HS-27A (cell line): ENCODE results near the gene TLL2.

Experiments used
- DNase-seq: peaks from one replicate; pipeline ENCODE4 v3.0.0-alpha.2; 2012; ENCODE audit warnings: low read depth, missing footprints

The TLL2 gene

DNA sequence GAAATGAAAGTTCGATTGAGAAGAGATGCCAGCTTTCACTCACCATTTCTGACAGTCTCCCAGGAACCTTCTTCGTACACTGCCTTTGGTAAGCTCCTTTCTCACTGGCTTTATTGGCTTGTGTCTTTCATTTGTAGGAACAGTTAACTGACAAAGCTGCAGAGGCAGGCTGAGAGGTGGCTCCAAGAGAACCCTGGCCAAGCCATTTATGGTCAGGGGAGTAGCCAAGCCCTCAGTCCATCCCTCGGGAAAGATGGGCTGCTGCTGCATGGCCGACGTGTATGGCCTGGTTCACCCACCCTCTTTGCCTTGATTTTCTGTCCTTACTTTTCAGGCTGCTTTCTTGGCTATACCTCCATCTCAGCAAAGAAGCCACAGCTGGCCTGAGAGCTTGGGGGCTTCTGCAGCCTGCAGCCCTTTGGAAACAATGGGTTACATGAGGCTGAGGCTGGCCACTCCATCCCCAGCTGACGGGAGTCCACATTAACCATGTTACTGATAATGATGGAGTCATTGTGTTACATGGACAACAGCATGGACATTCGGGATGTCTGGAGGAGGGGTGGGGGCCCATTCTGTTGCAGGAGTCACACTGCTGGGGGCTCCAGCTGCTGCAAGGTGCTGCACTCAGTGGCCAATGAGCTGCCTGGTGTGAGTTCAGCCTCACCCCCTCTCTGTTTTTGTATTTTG, 154.7 kb downstream of the TLL2 start, which contains the start of gene OPALIN:
OPALIN (minus strand) TSS at position 152 of the 690 bp plus-strand sequence; CDS start at position 46, 106 bp downstream.
- DNase-seq, result no peak

DNA sequence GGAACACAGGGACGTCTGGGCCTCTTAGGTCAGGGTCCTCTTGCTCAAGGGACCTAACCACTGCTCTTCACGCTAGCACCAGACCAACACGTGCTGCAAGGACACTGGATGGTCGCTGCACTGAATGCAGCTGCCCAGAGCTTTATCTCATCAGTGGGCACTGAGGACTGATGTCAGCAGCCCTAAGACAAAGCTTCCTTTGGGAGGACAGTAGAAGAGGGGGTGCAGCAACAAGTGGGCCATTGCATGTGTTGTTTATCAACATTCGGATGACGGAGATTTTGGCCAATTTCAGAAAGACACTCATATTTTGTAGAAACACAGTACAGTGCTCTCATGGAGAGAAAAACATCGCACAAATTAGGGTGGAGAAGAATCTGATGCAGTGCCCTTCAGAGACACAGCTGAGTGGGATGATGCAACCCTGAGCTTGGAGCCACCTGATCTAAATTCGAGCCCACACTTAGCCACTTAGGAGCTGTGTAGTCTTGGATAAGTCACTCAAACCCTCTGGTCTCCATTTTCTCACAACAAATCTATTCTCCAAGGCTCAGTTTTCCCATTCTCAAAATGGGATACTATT, 156.6 kb downstream of the TLL2 start:
- no peak for DNase-seq

DNA sequence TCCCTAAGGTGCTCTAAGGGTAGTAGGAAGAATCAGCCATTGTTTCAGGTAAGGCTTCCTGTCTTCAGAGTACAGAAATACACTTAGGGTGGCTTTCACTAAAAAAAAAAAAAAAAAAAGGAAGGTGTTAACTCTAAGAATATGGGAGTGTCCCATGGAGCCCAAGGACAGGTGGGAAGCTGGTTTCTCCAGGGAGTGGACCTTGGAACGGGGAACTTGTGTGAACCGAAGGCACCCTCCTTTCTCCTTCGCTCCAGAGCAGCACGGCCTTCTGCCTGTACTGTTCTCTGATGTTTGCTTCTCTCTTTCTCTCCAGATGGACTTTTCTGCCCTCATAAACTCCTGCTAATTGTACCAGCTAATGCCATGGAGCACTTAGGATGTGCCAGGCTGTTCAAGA, 161.1 kb downstream of the TLL2 start:
- no peak for DNase-seq

DNA sequence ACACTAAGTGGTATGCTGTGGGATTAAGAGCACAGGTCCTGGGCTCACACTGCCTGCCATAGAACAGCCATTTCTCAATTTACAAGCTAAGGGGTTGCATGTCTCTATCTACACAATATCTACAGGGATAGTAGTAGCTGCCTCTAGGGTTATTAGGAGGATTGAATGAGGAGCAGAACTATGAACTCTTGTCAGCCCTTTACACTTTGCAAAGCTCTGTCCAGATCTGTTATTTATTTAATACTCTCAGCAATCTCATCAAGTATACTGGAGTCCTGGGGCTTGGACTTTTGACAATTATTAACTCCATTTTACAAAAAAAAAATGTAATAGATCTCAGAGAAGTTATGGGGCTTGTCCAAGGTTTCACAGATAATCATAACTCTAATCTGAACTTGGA, 161.7 kb downstream of the TLL2 start:
- no peak for DNase-seq

DNA sequence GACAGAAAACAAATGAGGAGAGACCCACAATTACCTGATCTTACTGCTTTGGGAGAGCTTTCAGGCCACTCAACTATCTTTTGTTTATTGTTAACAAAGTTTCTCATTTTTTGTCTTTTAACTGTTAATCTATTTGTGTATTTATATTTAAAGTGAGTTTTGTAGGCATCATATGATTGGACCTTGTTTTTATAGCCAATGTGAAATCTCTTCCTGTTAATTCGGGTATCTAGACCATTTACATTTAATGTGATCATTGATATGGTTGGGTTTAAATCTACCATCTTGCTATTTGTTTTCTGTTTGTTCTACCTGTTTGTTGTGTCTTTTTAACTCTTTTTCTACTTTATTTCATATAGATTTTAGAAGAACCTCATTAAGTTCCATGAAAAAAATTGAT, 167.4 kb downstream of the TLL2 start:
- DNase-seq, result no peak

DNA sequence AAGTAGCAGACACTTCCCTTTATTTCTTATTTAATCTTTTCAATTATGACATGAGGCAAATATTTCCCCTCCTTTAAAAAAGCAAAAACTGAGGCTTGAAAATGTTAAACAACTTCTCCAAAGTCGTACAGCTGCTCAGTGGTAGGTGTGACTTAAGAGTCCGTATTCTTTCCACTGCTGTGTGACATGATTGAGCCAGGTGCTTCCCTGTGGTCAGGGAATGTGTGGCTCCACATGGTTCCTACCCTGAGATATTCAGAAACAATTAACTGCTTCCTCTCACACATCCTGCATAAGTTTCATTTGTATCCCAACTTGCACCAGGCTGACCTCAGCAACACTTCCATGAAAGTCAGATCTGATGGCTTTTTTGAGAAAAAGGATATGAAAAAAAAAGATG, 168.5 kb downstream of the TLL2 start:
- DNase-seq, result no peak

DNA sequence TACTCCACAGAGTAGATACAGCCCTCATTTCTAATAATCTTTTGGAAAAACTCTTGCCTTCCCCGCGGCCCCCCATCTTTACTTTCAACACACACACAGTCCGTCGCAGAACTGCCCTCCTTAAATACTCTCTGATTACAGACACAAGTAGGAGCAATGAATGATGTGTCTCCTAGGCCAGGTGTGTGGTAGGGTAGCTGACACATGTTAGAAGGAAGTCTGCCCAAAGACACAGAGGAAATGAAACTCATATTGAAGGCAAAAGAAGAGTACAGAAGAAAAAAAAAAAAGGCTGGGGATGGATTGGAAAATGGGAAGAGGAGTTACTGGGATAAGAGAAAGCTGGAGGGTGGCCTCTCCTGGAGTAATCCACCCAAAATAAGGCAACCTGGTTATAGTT, 169.5 kb downstream of the TLL2 start:
- DNase-seq, result no peak

DNA sequence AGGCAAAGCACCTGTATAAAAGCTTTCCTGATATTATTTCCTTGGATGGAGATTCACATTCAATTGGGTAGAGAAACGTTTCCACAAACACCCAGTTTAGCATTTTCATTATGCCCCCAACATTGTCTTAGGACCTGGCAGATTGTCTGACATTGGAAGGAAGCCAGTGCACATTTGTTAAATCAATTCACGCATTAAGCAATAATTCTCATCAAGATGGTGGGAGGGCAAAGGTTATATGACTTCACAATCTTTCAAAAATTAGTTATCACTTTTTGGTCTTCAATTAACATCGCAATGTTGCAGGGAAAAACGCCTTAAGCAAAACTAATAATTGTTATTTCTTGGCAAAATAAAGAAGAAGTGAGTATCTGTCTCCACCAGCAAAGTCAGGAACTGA, 171.3 kb downstream of the TLL2 start:
- DNase-seq, result no peak

DNA sequence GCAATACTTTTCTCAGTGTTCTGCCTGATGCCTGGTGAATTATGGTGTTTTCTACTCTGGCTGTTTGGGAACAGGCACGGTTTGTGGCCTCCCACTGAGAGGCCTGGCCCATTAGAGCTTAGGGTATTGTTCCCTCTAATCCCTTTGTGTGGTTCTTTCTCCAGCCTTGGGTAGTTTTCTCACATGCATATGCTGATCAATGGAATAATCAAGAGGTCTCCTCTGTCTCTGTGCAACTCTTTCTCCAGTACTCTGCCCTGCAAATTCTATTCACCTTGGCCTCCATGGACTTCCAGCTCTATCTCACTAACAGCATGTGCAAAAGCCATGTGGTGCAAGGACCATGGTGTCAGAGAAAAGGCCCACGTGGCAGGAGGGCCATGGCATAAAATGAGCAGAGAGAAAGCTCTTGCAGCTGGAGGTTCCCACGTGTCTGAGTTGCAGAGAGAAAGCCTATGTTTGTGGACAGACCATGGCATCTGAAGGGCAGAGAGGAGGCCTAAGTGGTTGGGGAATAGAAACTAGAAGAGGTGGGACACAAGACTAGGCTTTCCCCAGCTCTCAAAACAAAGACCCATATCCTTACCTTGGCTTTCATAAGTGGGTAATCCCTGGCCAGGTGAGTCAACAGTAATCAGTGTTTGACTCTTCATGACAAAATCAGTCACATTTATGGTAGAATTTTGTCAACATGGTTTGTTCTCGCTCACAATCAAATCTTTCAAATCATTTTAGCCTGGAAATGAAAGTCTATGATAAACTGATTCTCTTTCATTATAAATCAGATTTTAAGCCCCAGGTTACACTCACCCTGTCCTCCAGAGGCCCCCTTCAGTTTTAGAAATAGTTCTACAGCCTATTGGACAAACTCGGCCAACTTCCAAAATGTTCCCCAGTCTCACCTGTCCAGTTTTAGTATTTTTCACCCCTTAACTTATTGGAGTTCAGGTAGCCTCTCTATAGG, 172.2 kb downstream of the TLL2 start:
- DNase-seq, result no peak

DNA sequence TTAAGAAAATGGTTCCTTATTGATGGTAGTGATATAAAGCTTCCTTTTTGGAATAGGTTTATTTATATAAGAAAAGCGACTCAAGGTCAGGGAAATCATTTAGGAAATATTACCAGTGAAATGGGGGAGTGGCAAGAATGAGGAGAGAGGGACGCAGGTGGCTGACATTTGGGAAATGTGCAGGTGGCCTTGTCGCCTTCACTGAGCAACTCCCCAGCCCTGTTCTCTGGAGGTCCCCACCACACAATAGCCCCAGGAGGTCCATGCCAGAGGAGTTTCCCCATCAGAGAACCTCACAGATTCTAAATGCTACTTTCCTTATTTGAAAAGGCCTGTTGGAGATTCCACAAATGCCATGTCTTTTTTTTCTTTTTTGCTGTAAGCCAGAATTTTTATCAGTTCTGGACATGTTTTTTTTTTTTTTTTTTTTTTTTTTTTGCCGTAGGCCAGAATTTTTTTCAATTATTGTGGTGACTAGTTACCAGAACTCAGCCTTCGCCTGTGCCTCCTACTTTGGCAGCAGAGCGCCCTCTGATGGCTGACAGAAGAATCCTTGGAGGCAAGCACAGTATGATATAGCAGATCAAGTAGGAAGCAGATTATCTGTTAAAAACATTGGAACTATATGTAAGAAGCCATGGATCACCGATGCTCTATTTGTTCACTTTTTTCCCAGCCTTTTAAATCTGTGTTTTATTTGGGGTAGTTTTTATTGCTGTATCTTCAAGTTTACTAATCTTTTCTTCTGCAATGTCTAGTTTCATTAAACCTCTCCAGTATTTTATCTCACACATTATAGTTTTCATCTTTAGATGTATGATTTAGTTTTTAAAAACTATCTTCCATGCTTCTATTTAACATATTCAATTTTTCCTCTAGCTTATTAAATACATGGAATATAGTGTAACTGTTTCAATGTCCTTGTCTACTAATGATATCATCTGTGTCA, 173.5 kb downstream of the TLL2 start:
- peak; percentile 12 for DNase-seq

DNA sequence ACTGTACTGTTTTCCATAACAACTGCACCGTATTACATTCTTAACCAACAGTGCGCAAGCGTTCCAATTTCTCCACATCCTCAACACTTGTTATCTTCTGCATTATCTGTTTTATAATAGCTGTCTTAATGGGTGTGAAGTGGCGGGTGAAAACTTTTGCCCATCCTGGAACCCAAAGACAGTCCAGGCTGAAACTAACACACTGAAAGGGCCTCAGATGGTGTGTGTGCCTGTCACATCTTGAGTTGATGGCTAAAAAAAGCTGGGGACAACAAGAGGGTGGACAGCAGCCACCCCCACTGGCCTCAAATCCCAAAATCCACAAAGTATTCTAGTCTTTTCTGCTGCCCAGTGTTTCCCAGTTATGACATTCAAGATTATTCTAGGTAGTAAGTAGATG, 174.3 kb downstream of the TLL2 start:
- DNase-seq, result no peak

DNA sequence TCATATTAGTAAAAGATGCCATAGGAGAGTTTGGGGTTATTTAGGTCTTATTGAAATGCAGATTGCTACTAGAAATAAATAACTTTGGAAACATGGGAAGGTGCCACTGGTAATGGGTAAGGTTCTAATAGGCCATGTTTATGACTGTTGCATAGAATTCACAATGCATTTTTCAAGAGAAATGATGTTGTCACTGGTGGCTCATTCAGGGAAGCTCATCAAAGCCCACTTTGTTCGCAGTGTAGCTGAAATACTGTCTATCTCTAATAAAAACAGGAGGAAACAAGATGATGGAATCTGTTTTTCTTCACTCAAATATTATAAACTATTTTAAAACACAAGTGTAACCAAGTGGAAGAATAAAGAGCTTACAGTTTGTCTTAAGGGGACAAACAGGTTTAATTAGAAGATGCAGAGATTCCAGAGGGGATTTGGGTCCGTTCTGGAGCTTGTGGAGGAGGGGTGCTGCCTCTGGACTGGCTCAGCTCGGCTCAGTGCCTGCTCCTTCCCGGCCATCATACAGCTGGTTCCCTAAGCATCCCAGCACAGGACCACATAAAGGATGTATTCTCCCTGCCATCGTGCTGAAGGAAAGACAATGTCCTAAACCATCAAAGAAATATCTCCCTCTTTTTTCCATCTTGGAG, 175.3 kb downstream of the TLL2 start:
- DNase-seq, result no peak

DNA sequence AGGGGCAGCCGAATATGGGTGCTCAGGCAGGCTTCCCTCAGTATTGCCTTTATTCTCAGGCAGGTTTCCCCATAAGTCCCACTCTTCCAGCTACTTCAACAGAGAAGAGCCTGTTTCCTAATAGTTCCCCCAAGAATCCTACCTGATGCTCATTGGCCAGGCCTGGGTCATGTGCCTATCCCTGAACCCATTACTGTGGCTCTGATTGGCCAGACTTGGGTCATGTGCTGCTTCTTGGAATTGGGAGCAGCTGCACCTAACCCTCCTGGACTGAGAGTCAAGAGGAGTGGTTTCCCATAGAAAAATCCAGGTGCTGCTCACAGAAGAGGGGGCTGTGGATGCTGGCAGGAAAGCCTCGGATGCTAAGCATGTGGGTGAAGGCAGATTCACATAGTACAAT, 176.6 kb downstream of the TLL2 start:
- no peak for DNase-seq

DNA sequence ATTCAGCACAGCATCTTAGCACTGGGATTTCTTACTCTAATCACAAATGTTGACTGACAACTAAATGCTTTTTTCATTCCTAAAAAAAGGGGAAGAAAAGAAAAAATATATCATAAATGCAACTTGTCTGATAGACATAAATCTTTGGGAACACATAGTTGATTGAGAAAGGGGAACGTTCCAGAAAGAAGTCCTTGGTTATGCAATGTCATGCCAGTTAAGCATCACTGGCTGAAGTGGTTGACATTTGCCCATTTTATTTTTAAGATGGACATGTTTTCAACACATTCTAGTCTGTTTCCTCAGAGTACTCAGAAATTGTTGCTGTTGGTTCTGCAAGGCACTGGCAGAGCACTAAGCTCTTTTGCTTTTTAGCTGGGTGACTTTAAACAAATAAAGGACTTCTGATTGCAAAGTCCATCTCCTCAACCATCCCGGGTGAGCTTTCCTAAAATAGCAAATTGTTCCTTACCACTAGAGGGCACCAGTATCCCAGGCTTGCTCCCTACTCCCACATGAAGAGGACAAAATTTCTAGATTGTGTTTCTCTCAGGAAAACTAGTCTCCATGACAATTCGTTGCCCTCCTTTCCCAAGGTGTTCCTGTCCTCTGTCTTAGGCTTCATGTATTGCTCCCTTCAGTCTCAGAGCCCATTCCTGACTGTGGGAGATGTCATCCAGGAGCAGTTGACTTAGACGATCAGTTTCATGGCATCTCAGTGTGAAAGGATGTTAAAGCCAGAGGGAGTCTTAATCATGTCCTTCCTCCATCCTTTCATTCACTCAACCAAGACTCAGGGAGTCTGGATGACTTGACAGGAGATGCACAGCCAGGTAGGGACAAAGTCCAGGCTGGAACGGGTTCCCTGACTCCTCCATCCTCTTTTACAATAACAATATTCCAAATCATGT, 178.9 kb downstream of the TLL2 start:
- peak; percentile 9 for DNase-seq

DNA sequence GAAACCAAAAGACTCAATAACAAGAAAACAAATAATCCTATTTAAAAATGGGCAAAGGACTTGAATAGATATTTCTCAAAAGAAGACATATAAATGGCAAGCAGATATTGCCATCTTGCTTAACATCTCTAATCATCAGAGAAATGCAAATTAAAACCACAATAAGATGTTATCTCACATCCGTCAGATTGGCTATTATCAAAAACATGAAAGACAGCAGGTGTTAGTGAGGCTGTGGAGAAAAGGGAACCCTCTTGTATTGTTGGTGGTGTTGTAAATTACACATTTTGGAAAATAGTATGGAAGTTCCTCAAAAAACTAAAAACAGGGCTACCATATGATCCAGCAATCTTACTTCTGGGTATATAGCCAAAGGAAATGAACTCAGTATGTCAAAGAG, 180.6 kb downstream of the TLL2 start:
- DNase-seq, result no peak

DNA sequence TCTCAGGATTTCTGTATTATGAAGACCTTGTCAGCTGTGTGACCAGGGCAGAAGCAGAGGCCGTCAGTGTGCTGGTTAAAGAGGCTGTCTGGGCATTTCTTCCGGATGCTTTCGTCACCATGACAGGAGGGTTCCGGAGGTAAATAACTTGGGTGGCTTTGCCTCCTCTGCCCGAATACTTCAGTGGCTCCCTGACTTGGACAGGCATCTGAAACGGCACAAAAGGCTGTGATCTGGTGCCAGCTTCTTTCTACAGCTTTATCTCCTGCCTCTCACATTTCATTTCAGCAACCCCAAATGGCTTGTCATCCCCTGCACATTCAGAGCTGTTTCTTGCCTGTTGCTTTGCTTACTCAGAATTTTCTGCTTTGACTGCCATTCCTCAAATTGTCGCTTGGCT, 186.3 kb downstream of the TLL2 start:
- no peak for DNase-seq

DNA sequence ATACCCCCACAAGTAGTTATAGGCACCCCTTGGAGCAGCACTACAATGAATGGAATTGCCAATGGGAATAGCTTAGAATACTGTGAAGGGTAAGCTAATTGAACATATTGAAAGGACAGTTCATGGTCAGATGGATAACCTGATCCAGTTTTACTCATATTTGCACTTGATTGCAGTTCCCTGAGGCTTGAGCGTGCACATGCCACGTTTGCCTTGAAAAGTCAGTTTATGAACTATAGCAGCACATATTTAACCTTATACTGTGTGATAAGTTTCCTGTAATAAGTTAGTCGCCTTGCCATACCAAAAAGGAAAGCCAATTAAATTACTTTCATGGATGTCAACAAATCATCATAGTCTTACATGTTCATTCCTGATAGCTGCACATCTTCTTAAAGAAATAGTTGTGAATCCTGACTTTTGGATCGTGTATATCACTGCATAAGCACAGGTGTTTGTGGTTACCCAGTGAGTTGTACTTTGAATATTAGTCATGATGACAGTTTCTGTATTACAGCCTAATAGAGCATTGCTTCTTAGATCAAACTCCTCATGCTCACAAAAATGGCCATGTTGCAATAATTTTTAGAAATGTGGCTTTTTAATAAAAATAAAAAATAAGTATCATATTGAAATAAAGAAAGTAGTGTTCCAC, 187.9 kb downstream of the TLL2 start:
- no peak for DNase-seq

DNA sequence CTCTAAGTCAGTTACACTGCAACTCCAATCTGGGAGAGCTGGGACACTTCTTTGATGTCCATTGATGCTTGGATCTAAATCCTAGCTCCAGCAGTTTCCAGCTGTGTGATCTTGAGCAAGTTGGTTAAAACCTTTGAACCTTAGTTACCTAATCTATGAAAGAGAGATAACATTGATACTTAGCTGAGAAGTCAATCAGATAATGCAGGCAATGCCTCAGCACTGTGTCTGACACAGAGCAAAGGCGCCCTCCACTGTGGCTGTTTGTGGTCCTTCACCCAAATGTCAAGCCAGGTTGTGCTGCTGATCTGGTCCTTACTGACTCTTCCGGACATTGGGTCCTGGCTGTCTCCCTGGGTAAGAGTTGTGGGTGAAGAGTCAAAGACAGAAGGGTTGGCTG, 189.3 kb downstream of the TLL2 start:
- no peak for DNase-seq

DNA sequence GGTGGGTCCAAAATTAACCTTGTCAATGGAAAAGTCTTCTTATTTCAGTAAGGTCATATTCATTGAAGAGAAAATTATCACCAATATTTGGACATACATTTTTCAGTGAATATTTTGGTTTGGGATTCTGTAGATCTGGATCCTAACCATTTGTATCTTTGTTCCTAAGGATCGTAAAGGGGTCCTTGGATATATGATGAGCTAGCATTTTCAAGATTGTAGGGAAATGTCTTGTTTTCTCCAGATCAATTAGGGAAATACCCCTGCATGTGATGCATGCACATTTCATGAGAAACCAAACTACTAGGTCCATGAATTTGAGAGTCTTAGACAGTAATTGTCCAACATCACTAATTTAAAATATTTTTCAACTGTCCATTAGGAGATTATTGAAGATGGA, 191.5 kb downstream of the TLL2 start:
- DNase-seq, result no peak

DNA sequence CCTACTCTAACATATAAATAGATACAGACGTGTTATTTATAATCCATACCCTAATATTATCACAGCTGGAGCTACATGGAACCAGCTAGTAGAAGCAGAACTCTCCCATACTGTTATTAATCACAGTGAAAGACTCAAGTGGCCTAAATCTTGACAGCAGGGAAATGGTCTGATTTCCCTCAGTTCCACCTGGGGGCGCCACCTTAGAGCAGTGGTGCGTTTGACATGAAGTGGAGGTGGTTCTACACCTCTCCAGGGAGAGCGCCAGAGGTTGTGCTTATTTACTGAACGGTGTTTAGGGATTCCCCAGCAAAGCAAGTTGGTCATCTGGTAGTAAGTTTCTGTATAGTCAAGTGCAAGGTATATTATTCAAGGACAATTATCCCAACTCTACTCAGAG, 191.9 kb downstream of the TLL2 start:
- no peak for DNase-seq
